ENCODE measurements around the gene NSD1. TPM values are rescaled to one million over a fixed set of nuclear protein-coding genes. Genes with fewer than 3 reads are reported as not detected.

Gene NSD1
- total RNA-seq, 1 donor from 2014 or later: 111 TPM

DNA sequence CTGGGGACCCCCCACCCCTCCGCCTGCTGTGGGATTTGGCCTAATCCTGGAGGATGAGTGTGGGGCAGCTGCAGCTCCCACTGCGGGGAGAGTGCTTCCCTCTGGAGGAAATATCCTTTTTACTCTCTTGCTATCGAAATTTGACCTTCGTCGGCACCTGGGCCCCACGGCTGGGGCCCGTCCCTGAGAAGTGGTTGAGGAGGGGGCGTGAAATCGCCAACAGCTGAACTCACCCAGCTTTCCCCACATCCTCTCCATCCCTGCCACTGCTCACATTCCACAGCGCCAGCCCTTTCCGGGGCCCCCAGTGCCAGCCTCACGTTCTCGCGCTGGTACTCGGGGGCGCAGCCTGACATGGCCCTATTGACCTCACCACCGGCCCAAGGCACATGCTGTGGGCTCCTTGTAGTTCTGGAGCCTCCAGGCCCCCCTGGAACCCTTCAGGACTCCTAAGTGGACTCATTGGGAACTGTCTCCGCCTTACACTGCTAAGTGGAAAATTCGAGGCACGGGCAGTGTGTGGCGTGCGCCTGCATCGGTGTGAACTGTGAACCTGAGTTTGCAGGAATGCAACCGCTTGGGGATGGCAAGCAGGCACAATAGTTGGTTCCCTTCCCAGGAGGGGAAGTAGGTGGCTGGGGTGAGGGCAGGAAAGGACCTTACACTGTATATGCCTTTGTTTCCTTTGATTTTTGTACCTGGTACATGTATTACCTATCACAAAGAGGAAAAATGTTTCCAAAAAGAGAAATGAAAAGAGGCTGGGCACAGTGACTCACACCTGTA is 27.7 kb upstream of the NSD1 start:
- Mint-ChIP-seq H3K27ac (ENCODE audit: unreplicated experiment) (no peak overlapping the region), H3K27me3 (ENCODE audit: unreplicated experiment) (peaks cover 6% of the 10 kb centered on the region), H3K4me1 (ENCODE audit: unreplicated experiment) (no peaks in the 10 kb centered on the region), H3K4me3 (ENCODE audit: unreplicated experiment) (no peak overlapping the region), H3K9me3 (ENCODE audit: unreplicated experiment) (no peaks in the 10 kb centered on the region), H3K36me3 (ENCODE audit: low read depth, unreplicated experiment) (peaks cover 5% of the 10 kb centered on the region)
- no peak for DNase-seq (ENCODE audit: low spot score)
- TF ChIP-seq, protein P1, sequence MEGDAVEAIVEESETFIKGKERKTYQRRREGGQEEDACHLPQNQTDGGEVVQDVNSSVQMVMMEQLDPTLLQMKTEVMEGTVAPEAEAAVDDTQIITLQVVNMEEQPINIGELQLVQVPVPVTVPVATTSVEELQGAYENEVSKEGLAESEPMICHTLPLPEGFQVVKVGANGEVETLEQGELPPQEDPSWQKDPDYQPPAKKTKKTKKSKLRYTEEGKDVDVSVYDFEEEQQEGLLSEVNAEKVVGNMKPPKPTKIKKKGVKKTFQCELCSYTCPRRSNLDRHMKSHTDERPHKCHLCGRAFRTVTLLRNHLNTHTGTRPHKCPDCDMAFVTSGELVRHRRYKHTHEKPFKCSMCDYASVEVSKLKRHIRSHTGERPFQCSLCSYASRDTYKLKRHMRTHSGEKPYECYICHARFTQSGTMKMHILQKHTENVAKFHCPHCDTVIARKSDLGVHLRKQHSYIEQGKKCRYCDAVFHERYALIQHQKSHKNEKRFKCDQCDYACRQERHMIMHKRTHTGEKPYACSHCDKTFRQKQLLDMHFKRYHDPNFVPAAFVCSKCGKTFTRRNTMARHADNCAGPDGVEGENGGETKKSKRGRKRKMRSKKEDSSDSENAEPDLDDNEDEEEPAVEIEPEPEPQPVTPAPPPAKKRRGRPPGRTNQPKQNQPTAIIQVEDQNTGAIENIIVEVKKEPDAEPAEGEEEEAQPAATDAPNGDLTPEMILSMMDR (IDR thresholded peaks at IDR 0.05; ENCODE audit: unreplicated experiment): no peak

DNA sequence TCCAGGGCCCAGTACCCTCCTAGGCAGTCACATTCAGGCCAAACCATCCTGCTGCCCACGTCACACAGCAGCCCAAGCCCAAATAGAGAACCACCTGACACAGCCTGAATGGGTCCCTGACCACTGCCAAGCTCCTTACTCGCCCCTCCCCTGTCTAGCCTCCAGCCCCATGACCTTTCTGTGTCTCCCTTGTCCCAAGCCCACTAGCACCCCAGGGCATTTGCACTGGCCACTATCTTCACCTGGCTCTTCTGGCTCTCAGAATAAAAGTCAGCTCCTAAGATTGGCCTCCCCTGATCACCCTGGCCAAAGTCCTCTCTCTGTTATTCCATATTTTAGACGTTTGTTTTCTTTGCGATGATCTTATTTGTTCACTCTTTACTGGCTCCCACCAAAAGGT is 26.4 kb upstream of the NSD1 start:
- TF ChIP-seq, protein P1 (IDR thresholded peaks at IDR 0.05; ENCODE audit: unreplicated experiment): no peak
- Mint-ChIP-seq H3K36me3 (ENCODE audit: low read depth, unreplicated experiment) (peaks cover 5% of the 10 kb centered on the region), H3K27ac (ENCODE audit: unreplicated experiment) (no peak overlapping the region), H3K4me1 (ENCODE audit: unreplicated experiment) (no peaks in the 10 kb centered on the region), H3K4me3 (ENCODE audit: unreplicated experiment) (no peak overlapping the region), H3K27me3 (ENCODE audit: unreplicated experiment) (peaks cover 6% of the 10 kb centered on the region), H3K9me3 (ENCODE audit: unreplicated experiment) (no peaks in the 10 kb centered on the region)
- DNase-seq (ENCODE audit: low spot score): no peak

DNA sequence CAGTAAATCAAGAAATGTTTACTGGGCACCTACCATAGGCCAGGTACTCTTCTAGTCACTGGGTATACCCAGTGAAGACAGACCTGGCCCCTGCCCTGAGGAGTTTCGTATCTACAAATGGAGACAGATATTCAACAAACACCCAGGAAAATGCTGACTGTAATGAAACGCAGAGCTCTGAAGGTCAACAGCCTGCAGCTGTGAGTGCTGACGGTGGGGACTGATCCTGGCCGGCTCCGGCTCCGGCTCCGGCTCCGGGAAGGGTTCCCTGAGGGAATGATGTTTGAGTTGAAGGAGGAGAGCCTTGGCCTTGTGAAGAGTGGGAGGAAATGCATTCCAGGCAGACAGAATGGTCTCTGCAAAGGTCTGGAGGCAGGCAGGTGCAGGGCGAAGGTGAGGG is 23.8 kb upstream of the NSD1 start:
- no peak for DNase-seq (ENCODE audit: low spot score)
- H3K4me1 Mint-ChIP-seq (ENCODE audit: unreplicated experiment): peaks cover 2% of the 10 kb centered on the region
- no peaks in the 10 kb centered on the region for H3K9me3 Mint-ChIP-seq (ENCODE audit: unreplicated experiment)
- H3K4me3 Mint-ChIP-seq (ENCODE audit: unreplicated experiment): no peak overlapping the region
- no peak overlapping the region for H3K27ac Mint-ChIP-seq (ENCODE audit: unreplicated experiment)
- TF ChIP-seq, protein P1 (IDR thresholded peaks at IDR 0.05; ENCODE audit: unreplicated experiment): no peak
- H3K27me3 Mint-ChIP-seq (ENCODE audit: unreplicated experiment): peaks cover 8% of the 10 kb centered on the region
- peaks cover 5% of the 10 kb centered on the region for H3K36me3 Mint-ChIP-seq (ENCODE audit: low read depth, unreplicated experiment)

DNA sequence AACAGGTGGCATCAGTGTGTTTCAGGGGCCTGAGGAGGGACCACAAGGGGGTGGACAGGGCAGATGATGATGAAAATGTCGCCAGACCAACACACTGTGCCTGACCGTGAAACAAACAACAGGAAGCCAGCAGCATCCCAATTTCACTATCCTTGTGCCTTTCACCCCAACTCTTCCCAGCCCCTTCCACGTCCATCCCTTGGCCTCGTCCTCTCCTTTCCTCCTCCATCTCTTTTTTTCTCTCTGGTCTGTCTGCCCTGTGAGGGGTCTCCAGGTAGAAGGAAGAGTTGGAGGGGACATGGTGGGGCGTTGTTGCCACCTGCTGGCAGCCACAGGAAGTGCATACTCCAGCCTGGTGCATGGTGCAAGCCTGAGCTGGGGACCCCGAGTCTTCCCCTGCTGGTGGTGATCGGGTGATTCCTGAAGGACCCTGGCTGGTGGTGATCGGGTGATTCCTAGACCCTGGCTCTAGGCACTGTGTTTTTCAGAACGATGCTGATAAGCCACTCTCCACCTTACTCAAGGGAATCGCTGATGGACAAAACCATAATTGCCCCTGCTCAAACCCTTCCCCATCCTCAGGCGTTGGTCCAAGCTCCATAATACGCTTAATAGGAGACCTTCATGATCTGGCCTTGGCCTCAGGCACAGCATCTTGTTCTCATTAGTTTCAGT is 21.7 kb upstream of the NSD1 start:
- H3K27ac Mint-ChIP-seq (ENCODE audit: unreplicated experiment): no peak overlapping the region
- peak; percentile 83 for DNase-seq (ENCODE audit: low spot score)
- peaks cover 8% of the 10 kb centered on the region for H3K27me3 Mint-ChIP-seq (ENCODE audit: unreplicated experiment)
- H3K36me3 Mint-ChIP-seq (ENCODE audit: low read depth, unreplicated experiment): peaks cover 5% of the 10 kb centered on the region
- peaks cover 11% of the 10 kb centered on the region for H3K4me1 Mint-ChIP-seq (ENCODE audit: unreplicated experiment)
- TF ChIP-seq, protein P1 (IDR thresholded peaks at IDR 0.05; ENCODE audit: unreplicated experiment): peak; percentile 91
- no peak overlapping the region for H3K4me3 Mint-ChIP-seq (ENCODE audit: unreplicated experiment)
- no peaks in the 10 kb centered on the region for H3K9me3 Mint-ChIP-seq (ENCODE audit: unreplicated experiment)

All from endothelial cell (in vitro differentiated cells).